Calu3 (cell line): Measurements from ENCODE around the gene CPTP. TPM values are rescaled to one million over a fixed set of nuclear protein-coding genes. Genes with fewer than 3 reads are reported as not detected.

Experiments used
- BruUV-seq: library from RNA; stranded (reverse); fragments of 400-500 nt; replicated peaks from 2 replicates; lab custom pipeline; 2021; lab: Mats Ljungman, UMichigan
- CTCF ChIA-PET: fragments of 300-600 bp; sonication (Branson Sonifier 250); formaldehyde crosslinking; loops from one replicate; lab custom pipeline; 2022; ENCODE audit warnings: antibody characterized with exemption; lab: Charles Lee
- DNase-seq: peaks from one replicate; pipeline ENCODE4 v3.0.0; 2022
- H3K27ac Mint-ChIP-seq: one replicate; pipeline ENCODE4 v1.8.0; 2022; ENCODE audit warnings: mixed read lengths; ENCODE audit not compliant: unreplicated experiment
- H3K27me3 Mint-ChIP-seq: one replicate; pipeline ENCODE4 v1.8.0; 2022; ENCODE audit warnings: mixed read lengths; ENCODE audit not compliant: unreplicated experiment
- H3K36me3 Mint-ChIP-seq: one replicate; pipeline ENCODE4 v1.8.0; 2022; ENCODE audit warnings: mild to moderate bottlenecking, moderate library complexity, mixed read lengths; ENCODE audit not compliant: insufficient read depth, unreplicated experiment
- H3K4me1 Mint-ChIP-seq: one replicate; pipeline ENCODE4 v1.8.0; 2022; ENCODE audit warnings: mild to moderate bottlenecking, low read depth, mixed read lengths; ENCODE audit not compliant: unreplicated experiment
- H3K4me3 Mint-ChIP-seq: one replicate; pipeline ENCODE4 v1.8.0; 2022; ENCODE audit warnings: mild to moderate bottlenecking, low read depth, moderate library complexity, mixed read lengths; ENCODE audit not compliant: unreplicated experiment
- H3K9me3 Mint-ChIP-seq: one replicate; pipeline ENCODE4 v1.8.0; 2022; ENCODE audit warnings: low read depth, mixed read lengths; ENCODE audit not compliant: unreplicated experiment
- CTCF ChIP-seq: fragments of 200-600 bp; IDR thresholded peaks from one replicate; pipeline ENCODE4 v1.8.0; 2022; ENCODE audit warnings: antibody characterized with exemption; ENCODE audit not compliant: unreplicated experiment
- intact Hi-C: fragments of 100-400 bp; cut with micrococcal nuclease; formaldehyde crosslinking; loops from one replicate; pipeline ENCODE4 v1.10.0; 2022; ENCODE audit not compliant: unreplicated experiment
- total RNA-seq: library from RNA; stranded (reverse); gene quantifications from 2 replicates; pipeline ENCODE4 v1.2.3, GENCODE V29; 2022

Gene CPTP
- total RNA-seq, 1 experiment from 2014 or later = 20.1 TPM

GRCh38 chr1:1322418-1322817 lies 2.2 kb upstream of the CPTP start:
- intact Hi-C loops = no loop called here
- H3K27ac Mint-ChIP-seq = no peak overlapping the region
- no peak for TF ChIP-seq CTCF
- H3K9me3 Mint-ChIP-seq = no peaks in the 10 kb centered on the region
- peak overlapping the region; percentile 84 for H3K4me3 Mint-ChIP-seq
- no peak for DNase-seq
- peaks cover 27% of the 10 kb centered on the region for H3K4me1 Mint-ChIP-seq
- H3K36me3 Mint-ChIP-seq = peaks cover 77% of the 10 kb centered on the region
- BruUV-seq = no TSS peak
- no peaks in the 10 kb centered on the region for H3K27me3 Mint-ChIP-seq
- CTCF ChIA-PET = no interaction called here

- no TSS peak for BruUV-seq
These were observed 1.6 kb upstream of the CPTP start for GRCh38 chr1:1322952-1323351.

GRCh38 chr1:1324084-1324523 lies 498 bp upstream of the CPTP start:
- Mint-ChIP-seq H3K27ac (peak overlapping the region; percentile 87), H3K27me3 (no peaks in the 10 kb centered on the region), H3K36me3 (peaks cover 78% of the 10 kb centered on the region), H3K4me1 (peaks cover 25% of the 10 kb centered on the region), H3K4me3 (peak overlapping the region; percentile 84), H3K9me3 (no peaks in the 10 kb centered on the region)
- BruUV-seq = no TSS peak
- CTCF ChIA-PET = no interaction called here
- no peak for DNase-seq
- intact Hi-C loops = no loop called here
- TF ChIP-seq CTCF = no peak

More at GRCh38 chr1:1322952-1323351, 1.6 kb upstream of the CPTP start:
- Mint-ChIP-seq H3K27ac (peak overlapping the region; percentile 87), H3K4me1 (peaks cover 27% of the 10 kb centered on the region), H3K36me3 (peaks cover 77% of the 10 kb centered on the region), H3K27me3 (no peaks in the 10 kb centered on the region), H3K9me3 (no peaks in the 10 kb centered on the region), H3K4me3 (peak overlapping the region; percentile 84)
- CTCF ChIA-PET = no interaction called here
- intact Hi-C loops = no loop called here
- TF ChIP-seq CTCF = no peak
- DNase-seq = no peak

- no peak for DNase-seq
- no TSS peak for BruUV-seq
- Mint-ChIP-seq H3K27ac (peak overlapping the region; percentile 42), H3K27me3 (no peaks in the 10 kb centered on the region), H3K4me3 (peak overlapping the region; percentile 84), H3K4me1 (peaks cover 19% of the 10 kb centered on the region), H3K9me3 (no peaks in the 10 kb centered on the region), H3K36me3 (peaks cover 81% of the 10 kb centered on the region)
- CTCF ChIA-PET = no interaction called here
- no peak for TF ChIP-seq CTCF
- intact Hi-C loops = no loop called here
These were observed 879 bp downstream of the CPTP start for GRCh38 chr1:1325288-1326074.
